HG03558 (cell line): ENCODE data around the gene CRIP3.

Experiments used
- ATAC-seq: cut with Tn5 transposase; IDR thresholded peaks from one replicate; pipeline ENCODE4 v1.9.1; 2021; ENCODE audit warnings: moderate number of reproducible peaks; ENCODE audit not compliant: unreplicated experiment; ENCODE audit errors: extremely low read depth

Gene CRIP3

DNA sequence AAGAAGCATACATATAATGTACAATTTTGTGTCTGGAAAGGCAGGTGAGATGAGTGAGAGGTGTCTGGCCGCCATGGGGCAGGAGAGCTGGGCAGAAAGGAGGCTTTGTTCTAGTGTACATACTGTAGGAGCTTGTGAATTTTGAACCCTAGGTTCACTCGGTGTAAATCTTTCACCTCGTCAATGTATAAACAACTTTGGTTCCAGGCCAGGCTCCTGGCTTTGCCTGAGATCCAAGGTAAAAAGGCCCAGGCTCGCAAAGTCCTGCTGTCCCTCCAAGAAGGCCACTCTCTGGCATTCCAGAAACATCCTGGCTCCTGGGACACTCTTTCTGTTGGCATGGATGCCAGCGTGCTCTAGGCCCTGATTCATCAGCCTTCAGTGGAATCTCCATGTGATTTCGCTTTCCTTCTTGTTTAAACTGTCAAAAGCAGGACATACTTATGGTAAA is 17.7 kb downstream of the CRIP3 start:
- ATAC-seq: no peak

DNA sequence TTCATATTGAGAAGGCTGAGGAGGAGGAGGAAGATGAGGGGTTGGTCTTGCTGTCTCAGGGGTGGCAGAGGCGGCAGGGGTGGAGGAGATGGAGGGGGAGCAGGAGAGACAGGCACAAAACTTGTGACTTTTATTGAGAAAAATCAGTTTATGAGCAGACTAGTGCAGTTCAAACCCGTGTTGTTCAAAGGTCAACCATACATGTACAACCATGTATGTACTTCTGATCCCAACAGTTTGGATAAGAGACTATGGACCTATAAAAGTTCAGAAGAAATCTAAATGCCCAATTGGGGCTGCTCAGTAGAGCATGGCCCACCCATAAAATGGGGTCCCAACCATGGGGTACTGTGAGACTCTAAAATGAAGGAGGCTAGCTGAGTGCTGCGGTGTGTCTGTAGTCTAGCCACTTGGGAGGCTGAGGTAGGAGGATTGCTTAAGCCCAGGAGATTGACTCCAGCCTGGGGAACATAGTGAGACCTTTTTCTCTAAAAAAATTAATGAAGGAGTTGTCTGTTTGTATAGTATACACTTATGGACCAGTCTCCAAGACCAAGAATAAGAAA is 18.2 kb downstream of the CRIP3 start:
- no peak for ATAC-seq

DNA sequence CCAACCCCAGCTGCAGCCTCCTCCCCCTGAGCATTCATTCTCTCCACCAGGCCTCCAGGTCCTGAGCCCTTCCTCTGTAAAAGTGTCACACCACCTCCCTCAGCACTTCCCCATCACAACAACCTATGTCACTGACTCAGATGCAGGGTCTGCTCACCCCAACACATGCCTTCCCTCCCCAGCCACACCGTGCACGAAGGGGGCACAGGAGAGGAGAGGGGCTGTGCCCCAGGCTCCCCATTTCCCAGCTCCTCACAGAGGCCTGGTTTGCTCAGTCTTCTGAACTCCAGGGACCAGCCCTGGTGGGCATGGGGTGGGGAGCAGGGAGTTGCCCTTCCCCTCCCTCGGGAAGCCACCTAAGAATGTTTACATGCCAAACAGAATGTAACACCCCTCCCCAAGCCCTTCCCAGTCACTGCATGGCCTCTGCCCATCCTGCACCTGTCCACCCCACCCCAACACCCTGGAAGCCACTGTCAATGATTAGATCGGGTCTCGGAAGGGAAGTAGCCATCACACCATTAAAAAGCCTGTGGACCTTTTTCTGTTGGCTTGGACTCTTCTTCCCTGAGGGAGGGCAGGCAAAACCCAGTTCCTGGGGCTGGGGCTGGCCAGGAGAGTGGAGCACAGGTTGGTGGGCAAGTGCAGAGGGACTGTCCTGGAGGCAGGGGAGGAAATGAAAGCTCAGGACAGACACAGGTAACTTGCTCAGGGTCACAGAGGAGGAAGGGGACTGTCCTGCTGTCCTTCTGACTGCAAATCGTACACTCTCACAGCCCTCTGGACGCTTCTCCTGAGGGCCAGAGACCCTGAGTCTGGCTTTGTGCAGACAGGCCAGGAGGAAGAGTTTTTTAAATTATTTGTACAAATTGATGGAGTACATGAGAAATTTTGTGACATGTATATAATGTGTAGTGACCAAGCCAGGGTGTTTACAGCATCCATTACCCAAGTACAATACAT is 20.6 kb downstream of the CRIP3 start:
- ATAC-seq: no peak

DNA sequence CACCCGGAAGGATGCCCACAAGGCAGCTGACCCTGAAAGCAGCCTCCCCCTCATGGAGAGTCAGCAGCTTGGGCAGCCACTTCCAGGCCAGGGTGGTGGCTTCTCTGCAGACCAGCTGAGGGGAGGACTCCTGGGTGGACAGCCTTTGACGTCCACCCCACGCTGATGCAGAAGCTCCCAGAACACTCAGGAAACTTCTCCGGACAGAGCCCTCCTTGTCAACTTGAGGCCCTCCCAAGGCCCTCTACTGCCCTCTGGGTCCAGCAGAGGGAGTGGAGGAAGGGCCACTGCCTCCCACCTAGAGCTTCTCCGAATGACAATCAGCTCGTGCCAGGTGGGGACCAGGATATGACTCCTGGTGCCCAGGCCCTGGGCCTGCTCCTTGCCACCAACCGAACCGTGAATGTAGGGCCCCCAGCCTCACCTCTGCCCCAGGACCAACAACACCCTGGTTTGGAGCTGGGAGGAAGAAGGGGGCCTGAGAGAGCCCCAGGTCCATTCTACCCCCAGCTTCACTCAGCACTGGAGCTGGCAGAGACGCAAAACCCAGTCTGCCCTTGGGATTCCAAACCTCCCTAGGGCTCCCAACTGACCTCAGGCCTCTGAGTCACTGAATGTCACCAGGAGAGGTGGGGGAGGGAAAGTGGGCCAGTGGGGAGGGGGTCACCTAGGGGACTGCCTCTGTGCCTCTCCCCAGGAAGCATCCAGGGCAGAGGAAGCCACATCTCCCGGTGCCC is 21.5 kb downstream of the CRIP3 start:
- no peak for ATAC-seq

DNA sequence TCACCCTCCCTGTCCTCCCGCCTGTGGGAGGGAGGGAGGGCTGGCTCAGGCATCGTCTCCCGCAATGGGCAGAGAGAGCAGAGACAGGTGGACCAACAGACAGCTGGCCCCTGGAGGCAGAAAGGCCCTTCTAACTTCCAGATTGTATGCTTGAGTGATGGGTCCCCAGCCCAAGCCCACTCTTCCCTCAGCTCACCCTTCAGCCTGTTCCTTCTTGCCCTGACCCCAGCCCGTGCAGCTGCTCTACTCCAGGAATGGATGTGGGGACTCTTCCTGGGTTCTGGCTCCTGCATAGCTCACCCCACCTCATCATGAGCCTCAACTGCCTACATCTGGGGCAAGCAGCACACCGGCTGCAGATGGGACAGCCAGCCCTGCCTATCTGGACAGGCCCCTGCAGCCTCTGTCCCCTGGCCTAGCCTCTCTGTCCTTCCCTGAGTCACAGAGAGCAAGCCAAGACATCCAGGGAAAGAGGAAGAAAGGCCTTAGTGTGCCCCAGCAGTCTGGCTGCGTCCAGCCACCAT is 22.1 kb downstream of the CRIP3 start:
- ATAC-seq: no peak

DNA sequence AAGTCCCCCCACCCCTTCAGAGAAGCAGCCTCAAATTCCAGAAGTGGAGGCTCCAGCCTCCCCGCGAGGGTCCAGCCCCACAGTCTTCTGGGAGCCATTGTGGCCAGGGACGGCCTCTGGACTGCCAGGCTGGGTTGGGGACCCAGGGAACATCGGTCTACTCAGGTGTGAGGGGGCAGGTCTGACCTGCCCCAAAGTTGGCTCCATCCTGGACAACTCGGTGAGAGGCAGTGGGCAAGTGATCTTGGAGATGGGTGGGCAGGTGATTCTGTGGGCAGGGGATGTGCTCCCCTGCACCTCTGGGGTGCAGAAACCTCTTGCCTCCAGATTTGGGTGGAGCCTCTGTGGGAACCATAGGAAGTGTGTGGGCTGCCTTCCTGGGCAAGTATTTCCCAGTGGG is 22.8 kb downstream of the CRIP3 start:
- no peak for ATAC-seq

DNA sequence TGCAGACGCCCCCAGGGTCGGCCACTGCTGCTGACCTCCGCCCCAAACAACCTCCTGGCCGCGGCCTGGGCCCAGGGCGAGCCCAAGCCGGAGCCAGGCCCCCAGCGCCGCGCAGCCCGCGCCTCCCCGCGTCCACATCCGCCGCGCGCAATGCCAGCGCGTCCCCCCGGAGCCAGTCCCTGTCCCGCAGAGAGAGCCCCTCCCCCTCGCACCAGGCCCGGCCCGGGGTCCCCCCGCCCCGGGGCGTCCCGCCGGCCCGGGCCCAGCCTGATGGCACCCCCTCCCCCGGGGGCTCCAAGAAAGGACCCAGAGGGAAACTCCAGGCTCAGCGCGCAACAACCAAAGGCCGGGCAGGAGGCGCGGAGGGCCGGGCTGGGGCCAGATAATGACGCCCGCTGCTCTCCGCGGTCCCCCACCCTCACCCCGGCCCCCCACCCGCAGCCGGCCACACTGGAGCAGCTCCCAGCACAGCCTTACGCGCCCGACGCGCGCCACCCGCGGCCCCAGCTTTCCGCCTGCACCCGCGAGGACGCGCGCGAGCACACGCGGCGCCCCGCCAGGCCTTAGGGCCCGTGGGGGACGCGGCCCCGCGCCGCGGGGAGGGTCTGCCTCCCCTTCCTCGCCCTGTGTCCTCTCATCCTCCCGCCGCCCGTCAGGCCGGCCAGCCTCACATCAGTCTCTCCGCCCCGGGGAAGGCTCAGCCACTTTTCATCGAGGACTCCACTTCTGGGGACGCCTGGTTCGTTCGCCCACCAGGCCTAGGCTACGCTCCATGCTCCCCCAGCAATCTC is 23.4 kb downstream of the CRIP3 start:
- ATAC-seq: no peak

DNA sequence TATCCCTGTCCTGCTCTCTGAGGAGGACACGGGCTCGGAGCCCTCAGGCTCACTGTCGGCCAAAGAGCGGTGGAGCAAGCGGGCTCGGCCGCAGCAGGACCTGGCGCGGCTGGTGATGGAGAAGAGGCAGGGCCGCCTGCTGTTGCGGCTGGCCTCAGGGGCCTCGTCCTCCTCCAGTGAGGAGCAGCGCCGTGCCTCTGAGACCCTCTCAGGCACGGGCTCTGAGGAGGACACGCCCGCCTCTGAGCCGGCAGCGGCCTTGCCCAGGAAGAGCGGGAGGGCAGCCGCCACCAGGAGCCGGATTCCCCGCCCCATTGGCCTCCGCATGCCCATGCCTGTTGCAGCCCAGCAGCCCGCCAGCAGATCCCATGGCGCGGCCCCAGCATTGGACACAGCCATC is 24.7 kb downstream of the CRIP3 start:
- ATAC-seq: no peak

DNA sequence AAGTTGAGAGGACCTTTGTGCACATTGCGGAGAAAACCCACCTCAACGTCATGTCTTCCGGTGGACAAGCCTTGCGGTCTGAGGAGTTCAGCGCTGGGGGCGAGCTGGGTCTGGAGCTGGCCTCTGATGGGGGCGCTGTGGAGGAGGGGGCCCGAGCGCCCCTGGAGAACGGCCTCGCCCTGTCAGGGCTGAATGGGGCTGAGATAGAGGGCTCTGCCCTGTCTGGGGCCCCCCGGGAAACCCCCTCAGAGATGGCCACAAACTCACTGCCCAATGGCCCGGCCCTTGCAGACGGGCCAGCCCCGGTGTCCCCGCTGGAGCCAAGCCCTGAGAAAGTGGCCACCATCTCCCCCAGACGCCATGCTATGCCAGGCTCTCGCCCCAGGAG is 25.1 kb downstream of the CRIP3 start:
- ATAC-seq: no peak

DNA sequence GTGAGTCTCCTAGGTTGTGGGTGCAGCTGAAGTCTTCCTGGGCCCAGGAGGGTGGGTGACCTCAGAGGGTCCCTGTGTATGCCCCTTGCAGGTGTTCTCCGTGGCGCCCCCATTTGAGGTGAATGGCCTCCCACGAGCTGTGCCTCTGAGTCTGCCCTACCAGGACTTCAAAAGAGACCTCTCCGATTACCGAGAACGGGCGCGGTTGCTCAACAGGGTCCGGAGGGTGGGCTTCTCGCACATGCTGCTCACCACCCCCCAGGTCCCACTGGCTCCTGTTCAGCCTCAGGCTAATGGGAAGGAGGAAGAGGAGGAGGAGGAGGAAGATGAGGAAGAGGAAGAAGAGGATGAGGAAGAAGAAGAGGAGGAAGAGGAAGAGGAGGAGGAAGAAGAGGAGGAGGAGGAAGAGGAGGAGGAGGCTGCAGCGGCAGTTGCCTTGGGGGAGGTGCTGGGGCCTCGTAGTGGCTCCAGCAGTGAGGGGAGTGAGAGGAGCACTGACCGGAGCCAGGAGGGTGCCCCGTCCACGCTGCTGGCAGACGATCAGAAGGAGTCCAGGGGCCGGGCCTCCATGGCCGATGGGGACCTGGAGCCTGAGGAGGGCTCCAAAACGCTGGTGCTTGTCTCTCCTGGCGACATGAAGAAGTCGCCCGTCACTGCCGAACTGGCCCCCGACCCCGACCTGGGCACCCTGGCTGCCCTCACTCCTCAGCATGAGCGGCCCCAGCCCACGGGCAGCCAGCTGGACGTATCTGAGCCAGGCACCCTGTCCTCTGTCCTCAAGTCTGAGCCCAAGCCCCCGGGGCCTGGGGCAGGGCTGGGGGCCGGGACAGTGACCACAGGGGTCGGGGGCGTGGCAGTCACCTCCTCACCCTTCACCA is 25.8 kb downstream of the CRIP3 start:
- ATAC-seq: no peak

DNA sequence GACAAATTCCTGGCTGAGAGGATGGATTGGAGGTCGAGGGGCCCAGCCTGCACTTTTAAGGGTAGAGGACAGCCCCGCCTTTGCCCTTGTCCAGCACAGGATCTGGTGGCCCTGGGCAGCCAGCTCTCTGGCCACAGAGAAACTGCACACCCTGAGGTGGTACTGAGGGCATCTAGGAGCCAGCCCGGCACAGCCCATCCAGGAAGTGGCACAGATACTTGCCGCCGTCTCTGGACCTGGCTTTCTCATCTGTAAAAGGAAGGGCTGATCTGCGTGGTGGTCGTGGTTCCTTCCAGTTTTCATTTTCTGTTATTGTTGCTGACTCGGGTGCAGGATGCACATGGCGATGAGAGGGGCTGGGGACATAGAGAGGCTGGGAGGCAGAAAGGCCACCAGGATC is 26.6 kb downstream of the CRIP3 start:
- no peak for ATAC-seq

DNA sequence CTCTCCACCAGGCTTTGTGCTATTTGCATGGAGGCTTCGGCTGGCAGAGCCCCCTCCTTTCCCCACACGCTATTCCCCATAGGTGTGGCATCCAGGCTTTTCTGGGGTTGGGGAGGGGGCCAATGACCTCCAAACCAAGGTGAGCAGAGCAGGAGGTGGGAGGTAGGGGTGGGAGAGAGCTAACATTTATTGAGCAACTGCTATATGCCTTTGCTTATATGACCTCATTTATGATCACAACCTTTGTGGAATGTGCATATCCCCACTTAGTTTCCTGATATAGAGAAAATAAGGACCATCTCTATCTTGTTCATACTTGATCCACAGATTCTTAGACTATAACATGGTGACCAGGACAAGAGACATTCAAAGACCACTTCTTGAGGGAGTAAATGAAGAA is 28.4 kb downstream of the CRIP3 start:
- ATAC-seq: no peak

DNA sequence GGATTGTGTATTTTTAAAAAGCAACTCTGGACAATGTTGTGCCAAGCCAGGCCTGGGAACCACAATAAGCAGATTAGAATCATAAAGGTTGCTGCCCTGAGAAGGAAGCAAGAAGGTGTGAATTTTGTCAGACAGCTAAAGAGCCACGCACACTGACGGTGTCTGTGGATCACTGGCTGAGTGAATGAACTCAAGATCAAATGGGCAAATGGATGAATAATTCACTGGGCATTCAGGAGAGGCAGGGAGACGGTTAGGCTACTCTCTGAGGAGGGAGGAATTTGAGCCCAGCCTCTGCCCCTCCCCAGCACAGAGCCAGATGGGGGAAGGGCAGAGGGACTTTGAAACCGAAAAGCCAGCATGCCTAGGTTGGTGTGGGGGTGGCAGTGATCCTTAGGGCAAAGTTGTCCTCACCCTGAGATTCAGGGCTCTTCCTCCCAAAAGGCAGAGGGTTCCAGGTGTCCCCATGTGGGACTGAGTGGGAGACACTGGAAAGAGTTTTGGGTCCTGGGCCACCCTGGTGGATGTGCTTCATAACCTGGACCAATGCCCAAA is 30.0 kb downstream of the CRIP3 start:
- ATAC-seq: no peak

DNA sequence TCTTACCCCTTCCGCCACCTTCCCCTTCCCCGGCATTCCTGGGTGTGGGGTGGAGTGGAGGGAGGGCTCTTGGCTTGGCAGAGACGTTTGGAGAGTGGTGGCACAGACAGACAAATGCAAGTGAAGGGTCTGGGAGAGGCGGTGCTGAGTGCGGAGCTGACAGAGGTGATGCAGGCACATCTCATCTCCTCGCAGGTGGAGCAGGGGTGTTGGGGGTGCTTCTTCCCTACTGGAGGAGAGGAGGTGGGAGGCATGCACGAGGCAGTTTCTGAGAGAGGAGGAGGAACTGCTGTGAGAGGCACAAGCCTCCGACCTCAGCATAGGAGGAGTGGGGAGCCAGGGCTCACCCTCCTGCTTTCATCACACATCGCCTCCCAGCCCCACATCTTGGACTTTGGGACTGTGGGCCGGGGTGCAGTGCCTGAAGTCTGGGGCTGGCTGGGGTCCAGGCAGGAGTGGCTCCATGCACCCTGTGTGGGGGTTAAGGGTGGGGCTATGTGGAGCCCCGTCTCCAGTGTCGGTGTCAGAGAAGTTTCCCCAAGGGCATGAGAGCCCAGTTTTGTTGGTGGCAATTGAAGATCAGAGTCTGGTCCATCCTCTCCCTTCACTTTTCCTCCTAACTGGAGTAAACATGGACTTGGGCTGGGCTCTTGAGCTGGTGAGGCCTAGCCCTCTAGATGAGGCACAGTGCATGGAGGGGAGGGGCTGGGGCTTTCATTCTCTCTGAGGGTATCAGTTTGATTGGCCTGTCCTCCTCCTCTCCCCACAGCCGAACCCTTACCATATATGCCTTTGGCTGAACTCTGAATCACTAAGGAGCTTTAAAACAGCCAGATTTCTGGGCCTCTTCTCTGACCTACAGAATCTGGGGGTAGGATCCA is 30.7 kb downstream of the CRIP3 start:
- ATAC-seq: no peak

DNA sequence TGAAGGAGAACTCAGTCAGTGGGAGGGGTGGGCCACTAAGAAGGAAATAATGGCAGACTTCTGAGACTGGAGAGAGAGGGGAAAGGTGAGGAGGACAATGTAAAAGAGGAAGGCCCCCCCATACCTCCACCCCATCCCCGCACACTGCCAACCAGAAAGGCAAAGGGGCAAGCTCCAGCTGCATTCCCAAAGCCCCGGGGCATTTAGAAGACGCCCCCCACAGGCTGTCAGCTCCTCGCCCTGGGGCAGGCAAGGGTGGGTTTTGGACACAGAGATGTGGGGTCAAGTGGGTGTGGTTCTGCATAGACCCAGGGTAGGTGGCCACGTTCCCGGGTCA is 31.4 kb downstream of the CRIP3 start:
- no peak for ATAC-seq

DNA sequence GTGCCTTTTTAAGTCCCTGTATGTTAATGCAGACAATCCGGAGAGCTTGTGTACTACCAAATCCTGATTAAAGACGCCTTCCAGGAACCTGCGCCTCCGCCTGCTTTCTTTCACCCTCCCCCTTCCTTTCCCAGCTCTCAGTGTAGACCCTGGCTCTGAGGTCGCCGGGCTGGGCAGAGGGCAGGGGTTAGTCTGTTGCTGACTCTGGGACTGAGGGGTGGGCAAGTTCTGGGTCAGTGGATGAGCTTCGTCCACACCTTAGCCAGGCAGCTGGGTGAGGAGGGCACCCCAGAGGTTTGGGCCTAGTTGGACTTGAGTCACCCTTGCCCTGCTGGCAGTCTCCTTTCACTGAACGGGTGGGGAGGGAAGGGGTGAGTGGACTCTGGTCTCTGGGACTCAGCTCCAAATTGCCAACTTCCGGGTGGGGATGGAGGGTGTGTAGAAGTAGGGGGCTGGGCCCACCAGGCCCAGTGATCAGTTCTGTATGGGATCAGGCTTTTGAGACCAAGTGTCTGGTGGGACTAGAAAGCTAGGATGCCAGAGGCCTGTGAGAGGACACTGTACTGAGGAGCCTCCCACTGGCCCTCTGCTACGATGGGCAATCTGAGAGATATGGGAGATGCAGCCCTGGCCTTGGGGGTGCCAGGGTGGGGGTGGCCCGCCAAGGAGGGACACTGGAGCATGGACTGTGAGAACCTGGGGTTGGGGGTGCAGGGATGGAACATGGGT is 31.9 kb downstream of the CRIP3 start:
- ATAC-seq: no peak

DNA sequence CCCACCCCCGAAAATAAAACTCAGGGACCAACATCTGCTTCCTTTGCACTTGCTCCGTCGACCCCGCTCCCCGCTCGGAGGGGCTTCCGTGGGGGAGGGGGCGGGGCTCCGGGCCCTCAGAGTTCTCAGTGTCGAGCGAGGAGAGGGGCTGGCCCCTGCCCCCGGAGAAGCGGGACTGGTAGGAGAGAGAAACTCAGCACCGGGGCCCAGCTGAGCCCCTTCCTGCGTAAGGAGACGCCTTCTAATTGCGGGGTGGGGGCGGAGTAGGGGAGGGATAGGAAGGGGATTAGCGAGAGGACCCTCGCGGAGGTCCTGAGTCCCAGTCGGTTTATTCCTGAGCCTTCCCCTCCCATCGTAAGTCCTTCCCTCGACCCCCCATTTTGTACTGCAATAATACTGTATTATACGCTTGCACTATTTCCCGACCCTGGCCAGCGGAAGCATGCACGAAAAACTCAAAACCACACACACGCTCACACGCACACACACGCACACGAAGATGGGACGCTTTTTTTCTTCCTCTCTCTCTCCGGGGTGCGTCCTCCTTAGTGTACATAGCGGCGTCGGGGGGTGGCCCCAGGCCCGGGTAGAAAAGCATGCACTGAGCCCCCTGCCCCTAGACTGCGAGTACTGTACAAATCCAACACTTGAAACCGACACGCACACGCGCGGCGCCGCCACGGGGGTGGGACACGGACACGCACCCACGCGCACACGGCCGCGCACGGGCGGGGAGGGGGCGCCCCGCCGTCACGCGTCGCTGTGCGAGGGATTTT is 32.6 kb downstream of the CRIP3 start:
- no peak for ATAC-seq
